Measurements from ENCODE around the gene LIM2.

Gene LIM2

DNA sequence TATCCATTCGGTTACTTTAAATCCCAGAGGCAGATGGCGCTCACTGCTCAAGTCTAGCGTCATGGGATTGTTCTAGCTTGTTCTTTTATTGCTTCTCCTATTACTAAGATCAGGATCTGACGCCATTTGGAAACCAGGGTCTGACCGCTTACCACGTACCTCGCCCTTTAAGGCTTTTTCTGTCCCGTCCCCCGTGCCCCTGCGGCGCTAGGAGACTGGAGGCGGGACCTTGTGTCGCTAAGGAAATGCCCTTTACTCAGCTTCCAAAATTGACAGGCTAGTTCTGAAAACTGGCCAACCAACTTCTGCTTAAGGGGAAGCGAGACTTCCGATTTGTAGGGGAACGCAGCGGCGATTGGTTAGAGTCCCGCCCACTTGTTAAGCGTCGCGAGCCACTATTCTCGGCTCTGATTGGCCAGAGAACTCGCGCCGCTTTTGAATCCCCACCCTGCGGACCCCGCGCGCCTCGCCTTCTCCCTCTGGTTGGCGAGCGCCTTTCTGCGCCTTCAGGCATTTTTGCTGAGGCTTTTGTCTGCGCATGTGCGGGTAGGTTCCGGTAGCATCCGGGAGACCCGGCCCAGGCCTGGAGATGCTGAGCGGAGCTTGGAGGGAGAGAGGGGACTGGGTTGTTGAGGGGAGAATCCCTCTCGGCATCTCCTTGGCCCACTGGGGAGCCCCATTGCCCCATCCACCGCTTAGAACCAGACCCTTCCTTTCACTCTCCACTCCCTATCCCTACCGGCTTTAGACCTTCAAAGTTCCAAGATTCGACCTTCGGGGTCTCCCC, 6.5 kb upstream of the LIM2 start:
- DNase-seq = peak; percentile 99

DNA sequence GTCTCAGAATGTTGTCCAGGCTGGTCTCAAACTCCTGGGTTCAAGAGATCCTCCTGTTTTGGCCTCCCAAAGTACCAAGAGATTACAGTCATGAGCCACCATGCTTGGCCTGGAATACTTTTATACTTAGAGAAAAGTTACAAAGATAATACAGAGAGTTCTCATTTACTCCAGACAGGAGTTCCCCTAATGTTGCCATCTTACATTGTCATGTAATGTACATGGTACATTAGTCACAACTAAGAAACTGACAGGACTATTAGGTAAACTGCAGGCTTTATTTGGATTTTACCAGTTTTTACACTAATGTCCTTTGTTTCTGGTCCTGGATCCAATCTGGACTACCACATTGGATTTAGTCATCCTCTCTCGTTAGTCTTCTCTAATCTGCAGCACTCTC, 4.9 kb upstream of the LIM2 start:
- no peak for DNase-seq

DNA sequence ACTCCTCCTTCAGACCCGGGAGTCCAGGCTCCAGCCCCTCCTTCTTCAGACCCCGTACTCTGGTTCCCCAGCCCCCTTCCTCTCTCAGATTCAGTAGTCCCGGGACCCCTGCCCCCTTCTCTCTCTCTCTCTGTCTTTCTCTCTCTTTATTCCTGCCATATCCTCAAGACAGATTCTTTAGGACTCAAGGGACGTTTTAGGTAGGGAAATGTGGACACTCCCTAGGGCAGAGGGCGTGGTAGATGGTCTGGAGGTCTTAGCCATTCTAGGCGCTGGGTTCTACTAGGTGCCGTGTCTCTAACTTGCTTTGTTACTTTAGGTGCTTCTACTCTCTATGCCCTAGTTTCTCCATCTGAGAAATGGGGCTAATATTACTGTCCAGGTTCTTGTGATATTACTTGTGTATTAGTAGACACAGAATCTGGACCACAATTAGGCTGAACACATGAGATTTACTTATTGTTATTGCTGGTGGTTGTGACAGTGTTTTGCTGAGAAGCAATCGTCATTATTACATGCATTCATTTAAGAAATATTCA, 3.4 kb upstream of the LIM2 start:
- no peak for DNase-seq

DNA sequence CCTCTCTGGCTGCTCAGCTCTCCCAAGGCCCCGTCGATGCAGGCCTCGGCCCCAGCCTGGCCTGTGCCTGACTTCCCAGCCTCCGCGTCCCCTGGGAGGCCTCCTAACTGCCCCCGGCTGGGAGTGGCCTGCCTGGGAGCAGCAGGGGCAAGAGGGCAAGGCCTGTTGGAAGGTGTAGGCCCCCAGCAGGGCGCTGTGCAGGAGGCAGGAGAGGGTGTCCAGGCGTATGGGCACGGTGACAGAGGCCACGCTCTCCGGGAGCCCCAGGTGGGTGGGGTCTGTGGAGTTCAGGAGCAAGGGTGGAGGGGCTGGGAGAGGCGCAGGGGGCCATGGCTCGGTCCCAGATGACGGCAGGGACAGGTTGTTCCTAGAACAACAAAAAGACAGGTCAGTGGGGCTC, 1.4 kb upstream of the LIM2 start:
- DNase-seq = no peak

DNA sequence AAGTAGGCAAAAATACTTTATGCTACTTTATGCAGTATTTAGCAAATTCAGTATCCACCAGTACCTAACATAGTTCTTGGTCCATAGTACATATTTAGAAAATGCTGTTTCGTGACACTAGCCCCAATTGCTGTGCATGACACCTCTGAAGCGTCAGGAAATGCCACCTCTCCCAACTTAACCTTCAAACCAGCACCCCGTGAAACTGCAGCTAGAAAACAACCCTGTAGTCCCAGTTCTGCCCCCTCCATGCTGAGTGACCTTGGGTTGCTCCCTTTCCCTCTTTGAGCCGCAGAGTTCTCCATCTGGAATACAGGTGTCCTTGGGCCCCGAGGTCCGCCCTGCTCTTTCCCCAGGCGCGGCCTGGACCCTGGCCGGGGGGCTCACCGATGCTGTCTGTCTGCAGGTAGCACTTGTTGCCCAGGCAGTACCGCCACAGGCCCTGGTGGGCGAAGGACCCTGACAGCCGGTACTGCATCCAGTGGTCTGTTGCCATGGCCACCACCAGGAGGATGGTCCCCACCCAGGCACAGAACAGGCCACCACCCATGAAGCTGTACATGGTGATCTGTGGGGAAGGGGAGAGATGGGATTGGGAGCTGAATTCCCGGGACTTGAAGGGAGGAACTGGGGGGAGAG, 773 bp downstream of the LIM2 start:
- DNase-seq = no peak

DNA sequence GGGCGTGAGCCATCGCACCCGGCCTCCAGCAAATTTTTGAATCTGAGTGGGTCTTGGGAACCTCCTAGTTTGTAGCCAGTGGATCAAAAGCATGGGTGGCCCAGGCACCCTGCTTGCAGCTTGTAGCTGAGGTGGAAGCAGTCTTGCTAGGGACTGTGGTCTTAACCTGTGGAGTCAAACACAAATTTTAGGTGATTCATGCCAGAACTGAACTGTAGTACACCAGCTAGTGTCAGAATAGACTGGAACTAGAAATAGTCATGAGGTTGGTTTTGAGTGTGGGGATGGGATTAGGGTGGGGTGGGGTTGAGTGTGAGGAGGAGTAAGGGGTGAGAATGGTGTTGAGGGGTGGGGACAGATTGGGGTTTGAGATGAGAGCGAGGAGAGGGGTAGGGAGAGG, 5.8 kb downstream of the LIM2 start:
- DNase-seq = no peak

DNA sequence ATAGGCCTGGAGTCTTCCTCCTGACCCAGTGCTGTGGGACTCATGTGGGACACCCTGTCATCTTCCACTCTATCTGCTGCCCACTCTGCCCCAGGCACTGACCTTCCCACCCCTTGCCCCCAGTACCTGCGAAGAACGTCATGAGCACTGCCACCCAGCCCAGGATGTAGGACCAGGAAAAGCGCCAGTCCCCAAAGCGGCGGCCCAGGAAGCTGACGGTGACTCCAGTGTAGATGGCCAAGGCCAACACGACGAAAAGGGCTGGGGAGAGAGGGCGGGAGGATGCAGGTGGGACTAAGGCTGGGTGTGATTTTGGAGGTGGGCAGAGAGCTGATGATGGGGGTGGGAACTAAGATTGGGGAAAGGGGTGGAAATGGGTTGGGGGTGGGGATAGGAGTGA, 7.4 kb downstream of the LIM2 start:
- no peak for DNase-seq

DNA sequence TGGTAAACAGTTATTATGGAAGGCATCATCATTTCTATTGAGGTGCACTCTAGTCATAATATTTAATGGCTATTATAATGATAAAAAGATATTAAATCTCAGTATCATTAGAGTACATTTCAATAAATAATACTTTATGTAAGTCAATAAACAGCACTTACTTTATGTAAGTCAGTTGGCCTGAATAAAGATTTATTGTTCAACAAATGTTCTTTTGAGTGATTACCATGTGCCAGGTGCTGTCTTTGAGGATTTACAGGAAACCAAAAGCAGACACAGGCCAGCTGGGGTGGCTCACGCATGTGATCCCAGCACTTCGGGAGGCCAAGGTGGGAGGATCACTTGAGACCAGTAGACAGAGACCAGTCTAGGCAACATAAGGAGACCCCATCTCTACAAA, 10.4 kb downstream of the LIM2 start:
- DNase-seq = no peak

DNA sequence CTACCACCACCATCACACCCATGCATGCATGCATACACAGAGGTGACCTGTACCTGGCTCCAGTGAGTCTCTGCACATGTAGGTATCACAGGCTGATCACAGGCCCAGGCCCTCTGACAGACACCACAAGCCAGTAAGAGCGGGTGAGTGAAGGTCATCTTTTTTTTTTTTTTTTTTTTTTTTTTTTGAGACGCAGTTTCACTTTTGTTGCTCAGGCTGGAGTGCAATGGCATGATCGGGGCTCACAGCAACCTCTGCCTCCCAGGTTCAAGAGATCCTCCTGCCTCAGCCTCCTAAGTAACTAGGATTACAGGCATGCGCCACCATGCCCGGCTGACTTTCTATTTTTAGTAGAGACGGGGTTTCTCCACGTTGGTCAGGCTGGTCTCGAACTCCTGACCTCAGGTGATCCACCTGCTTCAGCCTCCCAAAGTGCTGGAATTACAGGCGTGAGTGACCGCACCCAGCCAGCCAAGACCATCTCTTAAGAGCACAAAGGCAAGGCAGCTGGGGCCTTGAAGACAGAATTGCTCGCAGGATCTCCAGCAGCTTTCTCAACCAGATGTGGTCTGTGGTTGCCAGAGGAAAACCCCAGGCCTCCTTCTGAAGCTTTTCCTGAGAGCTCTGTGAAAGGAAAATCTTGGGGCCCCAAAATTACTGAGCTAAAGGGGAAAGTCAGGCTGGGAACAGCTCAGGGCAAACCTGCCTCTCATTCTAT, 12.1 kb downstream of the LIM2 start:
- DNase-seq = no peak

DNA sequence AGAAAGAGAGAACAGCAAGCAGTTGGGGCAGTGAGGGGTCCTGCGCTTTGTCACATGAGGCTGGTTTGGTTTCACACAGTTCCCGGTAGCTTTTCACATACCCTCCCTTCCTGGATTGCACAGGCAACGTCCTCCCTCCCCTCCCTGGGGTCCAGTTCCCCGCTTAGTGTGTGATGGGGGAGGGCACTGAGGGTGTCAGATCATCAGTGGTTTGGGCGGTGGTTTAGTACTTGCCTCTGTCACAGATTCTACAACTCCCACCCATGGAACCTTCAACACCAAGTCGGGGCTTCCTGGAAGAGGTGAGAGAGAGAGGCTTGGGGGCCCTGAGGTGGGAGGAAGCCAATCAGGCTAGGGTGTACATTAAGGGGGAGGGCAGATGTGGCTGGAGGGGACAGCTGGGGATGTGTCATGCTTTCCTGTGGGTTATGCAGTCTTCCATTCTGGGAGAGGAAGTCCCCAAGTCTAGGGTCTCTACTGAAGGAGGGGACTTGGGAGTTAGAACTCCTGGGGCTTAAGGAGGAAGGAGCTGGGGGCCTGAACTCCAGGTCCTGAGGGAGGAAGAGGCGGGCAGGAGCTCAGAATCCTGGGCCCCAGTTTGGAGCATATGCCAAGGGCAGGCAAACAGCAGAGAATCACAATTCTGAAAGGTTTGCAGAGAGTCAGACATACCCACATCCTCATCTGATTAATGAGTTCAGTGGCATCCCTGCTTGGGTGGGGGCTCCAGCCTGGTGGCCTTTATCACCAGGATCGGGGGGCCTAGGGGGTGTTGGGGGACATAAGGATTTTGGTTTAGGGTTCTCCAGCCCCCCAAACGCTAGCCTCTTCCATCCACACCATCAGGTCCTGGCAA, 14.9 kb downstream of the LIM2 start, which contains the start of gene NKG7:
Gene NKG7, minus strand, starts transcription at position 6 of the 856 bp plus-strand sequence. CDS start 119 bp downstream, outside the sequence.
- DNase-seq = no peak

DNA sequence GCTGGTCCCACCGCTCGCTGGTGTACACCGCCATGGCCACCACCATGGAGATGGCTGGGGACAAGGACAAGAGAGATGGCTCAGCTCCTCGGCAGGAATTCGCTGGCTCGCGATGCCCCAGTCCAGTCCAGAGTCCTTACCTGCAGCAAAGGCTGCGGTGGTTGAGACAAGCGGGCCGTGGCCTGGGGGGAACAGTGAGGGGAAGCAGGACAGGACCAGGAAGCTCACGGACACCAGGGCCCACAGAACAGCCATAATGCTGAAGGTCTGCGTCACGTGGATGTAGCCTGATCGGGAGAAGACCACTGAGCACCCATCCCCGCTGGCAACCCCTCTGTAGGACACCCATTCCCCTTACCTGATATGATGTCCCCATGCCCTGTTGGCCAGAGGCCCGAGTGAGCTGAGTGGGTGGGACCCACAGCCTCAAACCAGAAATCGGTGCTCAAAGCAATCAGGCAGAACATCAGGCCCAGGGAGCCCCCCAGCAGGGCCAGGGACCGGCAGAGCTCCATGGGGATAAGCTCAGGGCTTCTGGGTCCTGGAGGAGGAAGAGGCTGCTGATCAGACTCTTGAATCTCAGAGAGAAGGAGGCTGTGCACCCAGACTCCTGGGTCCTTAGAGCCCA, 15.6 kb downstream of the LIM2 start:
- DNase-seq = no peak

DNA sequence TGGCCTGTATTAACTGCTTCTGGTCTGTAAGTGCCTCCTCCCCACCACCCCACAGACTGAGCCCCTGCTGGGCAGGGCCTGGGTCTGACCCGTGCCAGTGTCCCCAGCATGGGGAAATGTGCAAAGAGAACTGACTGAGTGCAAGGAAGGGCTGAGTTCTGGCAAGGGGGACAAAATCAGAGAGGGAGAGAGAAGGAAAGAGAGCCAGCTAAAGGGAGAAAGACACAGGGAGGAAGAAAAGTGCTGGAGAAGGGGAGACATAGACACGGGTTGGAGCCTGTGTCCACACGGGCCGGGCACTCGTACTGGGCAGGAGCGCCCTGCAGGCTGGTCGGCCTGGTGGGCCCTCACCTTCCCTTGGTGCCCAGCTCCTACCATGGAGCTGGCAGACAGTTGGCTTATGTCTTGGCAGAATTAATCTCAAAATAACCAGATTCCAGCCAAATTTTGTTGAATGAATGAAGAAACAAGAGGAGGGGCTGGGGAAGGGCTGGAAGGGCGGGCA, 16.5 kb downstream of the LIM2 start:
- DNase-seq = no peak

DNA sequence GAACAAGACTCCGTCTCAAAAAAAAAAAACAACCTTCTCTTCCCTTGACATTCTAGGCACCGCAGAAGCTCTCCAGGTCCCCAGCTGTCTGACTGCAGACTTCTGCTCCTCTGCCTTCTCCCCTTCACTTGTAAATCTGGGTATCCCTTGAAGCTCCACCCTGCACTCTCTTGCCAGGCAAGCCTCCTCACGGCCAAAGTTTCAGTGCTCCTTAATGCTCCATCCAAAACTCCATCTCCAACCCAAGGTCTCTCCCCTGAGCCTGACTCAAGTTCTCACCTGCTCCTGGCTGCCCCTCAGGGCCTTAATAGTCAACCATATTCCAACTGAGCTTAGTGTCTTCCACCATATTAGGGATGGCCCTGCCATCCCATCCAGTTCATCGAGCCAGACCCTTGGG, 17.5 kb downstream of the LIM2 start:
- no peak for DNase-seq

DNA sequence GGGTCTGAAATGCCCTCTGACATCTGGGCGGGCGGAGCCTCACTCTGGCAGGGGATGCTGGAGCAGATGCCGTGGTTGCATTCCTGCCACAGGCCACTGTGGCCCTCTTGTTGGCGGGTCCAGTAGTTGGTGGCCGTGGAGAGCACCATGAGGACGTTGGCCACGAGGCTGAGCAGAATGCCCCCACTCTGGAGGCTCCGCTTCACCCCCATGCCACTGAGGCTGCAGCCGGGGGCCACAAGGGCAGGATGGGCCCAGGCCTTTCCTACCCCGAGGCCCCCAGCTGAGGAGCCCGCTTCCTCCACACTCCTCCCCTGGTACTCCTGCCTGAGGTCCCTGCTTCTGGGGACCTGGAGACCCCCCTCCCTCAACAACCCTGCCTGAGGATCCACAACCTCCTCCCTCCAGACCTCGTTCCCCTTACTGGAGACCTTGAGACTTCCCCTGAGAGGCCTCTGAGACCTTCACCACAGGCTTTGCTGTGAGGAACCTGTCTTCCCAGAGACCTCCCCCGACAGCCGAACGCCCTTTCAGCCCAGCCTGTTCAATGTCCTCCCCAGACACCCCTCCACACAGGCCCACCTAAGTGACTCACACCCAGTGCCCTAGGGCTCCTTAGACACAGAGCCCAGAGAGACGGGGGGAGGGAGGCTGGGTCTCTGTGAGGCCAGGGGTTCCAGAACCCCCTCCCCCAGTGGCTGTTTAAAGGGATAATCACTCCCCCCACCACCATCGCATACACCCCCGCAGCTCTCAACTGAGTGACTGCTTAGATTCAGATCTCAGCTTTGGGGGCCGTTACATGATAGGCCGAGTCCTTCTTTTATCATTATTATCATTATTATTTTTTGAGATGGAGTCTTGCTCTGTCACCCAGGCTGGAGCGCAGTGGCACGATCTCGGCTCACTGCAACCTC, 19.1 kb downstream of the LIM2 start, which contains the start of gene CLDND2:
Gene CLDND2, minus strand, starts transcription at position 638 of the 917 bp plus-strand sequence. Its CDS starts 426 bp downstream, at position 212.
- peak; percentile 87 for DNase-seq

DNA sequence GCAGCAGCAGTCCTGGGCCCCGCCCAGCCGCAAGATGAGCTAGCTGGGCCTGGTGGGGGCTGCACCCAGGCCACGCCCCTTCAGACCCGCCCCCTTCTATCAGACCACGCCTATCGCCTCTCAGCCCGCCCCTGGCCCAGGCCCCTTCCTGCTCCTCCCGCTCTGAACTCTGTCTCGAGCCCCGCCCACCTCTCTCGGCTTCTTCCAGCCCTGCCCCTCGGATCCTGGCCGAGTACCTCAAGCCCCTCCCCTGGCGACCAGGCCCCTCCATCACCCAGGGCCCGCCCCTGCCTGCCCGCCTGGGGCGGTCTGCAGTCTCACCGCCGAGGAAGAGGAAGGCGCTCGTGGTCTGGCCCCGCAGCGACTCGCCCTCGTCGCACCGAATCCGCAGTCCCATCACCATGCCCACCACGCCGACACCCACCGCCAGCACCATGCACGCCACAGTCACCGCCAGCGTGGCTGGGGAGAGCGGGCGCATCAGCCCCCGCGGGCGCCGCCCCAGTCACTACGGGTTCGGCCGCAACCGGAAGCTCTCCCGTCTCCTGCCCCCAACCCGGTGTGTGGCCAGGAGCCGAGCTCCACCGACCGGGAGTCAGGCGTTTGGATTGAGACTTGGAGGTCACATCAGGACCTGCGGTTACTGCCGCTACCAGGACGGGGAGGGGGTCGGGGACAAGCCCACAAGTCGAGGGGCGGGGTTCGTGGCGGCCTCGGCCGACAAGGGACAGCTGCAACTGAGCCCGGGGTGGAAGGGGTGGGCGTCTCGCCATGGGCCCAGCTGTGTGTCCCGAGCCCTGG, 20.0 kb downstream of the LIM2 start:
- peak; percentile 100 for DNase-seq

DNA sequence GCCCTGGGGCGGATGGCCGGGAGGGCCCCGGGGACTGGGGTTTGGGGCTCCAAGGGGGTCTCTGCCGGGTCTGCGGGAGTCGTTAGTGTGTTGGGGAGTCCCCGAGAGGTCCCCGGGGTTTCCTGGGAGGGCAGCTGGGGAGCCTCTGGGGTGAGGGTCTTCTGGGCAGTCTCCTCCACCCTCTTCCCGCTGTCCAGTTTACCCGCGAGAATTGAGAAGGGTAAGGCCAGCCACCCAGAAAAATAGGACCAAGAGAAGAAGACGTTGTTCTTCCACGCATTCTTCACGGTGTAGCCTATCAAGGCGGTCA, 20.6 kb downstream of the LIM2 start:
- DNase-seq = no peak

DNA sequence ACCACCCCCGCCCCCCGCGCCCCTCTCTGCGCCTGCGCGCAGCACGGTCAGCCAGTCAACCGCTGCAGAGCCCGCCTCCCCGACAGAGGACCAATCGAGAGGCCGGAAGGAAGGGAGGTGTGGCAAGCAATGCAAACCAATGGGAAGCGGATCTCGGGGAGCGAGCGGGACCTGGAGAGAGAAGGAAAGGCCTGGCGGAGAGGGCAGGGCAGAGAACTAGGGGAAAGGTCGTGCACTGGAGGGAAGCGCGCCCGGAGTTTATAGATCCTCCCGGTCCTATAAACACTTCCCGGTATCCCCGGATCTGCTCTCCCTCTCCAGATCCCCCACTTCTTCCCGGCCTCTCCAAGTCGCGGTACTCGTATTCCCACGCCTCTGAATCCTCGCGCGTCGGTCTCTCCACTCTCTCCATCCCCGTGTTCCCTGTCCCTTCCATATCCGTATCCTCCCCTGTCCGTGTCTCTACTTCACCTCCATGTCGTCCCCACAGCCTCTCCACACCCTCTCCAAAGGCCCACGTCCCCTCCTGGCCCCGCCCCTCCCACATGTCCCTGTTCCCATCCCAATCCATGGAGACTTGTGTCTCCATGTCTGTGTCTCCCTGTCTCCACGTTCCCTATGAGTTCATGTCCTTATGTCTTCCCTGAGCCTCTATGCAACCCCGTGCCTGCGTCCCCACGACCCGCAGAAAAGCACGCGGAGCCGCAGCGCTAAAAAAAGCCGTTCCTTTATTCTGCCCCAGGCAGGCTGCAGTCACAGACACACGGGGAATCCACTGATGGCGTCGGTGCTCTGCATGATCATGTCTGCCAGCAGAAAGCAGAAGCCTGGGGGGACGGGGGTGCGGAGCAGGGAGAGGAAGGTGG, 21.2 kb downstream of the LIM2 start:
- DNase-seq = peak; percentile 100

DNA sequence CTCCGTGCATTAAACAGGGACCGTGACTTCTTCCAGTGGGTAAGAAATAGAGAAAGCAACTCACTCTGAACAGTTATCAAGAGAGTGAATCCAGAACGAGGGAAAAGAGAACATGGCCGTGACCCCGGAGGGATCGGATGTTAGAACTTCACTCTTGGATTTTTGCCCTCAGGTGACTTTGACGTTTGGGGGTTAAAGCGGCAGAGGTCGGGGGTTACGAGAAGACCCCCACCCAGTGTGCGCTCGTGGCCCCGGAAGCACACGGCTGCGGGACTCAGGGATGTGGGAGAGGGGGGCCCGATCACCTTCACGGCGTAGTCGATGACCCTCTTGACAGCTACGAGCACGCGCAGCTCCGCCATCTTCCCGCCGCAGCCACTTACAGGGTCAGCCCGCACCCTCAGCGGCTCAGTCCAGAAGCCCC, 21.8 kb downstream of the LIM2 start, which contains the start of gene ETFB:
Gene ETFB, minus strand, starts transcription at position 424 of the 424 bp plus-strand sequence. Its CDS starts 62 bp downstream, at position 362.
- no peak for DNase-seq
